Measurements from ENCODE around the gene MICAL2. TPM values are rescaled to one million over a fixed set of nuclear protein-coding genes. Genes with fewer than 3 reads are reported as not detected.

MICAL2 gene
- total RNA-seq, 1 donor from 2014 or later = 367 TPM

- DNase-seq (ENCODE audit: low read depth) = no peak
- TF ChIP-seq CTCF (IDR thresholded peaks at IDR 0.05; ENCODE audit: insufficient read depth, low read length, poor library complexity, severe bottlenecking) = no peak
- H3K36me3 ChIP-seq (ENCODE audit: control insufficient read depth, insufficient read depth, low read length) = peaks cover 3% of the 10 kb centered on the region
- no peaks in the 10 kb centered on the region for H3K27me3 ChIP-seq (ENCODE audit: control insufficient read depth, insufficient read depth, low read length)
- H3K4me3 ChIP-seq (ENCODE audit: low read depth, low read length) = no peak overlapping the region
Measured at GRCh38 chr11:12163181-12163941, 53.0 kb downstream of the MICAL2 start.

- no peak overlapping the region for H3K4me3 ChIP-seq (ENCODE audit: low read depth, low read length)
- DNase-seq (ENCODE audit: low read depth) = peak; percentile 90
- no peaks in the 10 kb centered on the region for H3K27me3 ChIP-seq (ENCODE audit: control insufficient read depth, insufficient read depth, low read length)
- peaks cover 3% of the 10 kb centered on the region for H3K36me3 ChIP-seq (ENCODE audit: control insufficient read depth, insufficient read depth, low read length)
- TF ChIP-seq CTCF (IDR thresholded peaks at IDR 0.05; ENCODE audit: insufficient read depth, low read length, poor library complexity, severe bottlenecking) = no peak
Measured at GRCh38 chr11:12164061-12165014, 53.9 kb downstream of the MICAL2 start.

GRCh38 chr11:12165237-12165875 is 55.0 kb downstream of the MICAL2 start:
- Histone ChIP-seq H3K36me3 (ENCODE audit: control insufficient read depth, insufficient read depth, low read length) (peaks cover 3% of the 10 kb centered on the region), H3K4me3 (ENCODE audit: low read depth, low read length) (no peak overlapping the region), H3K27me3 (ENCODE audit: control insufficient read depth, insufficient read depth, low read length) (no peaks in the 10 kb centered on the region)
- no peak for TF ChIP-seq CTCF (IDR thresholded peaks at IDR 0.05; ENCODE audit: insufficient read depth, low read length, poor library complexity, severe bottlenecking)
- DNase-seq (ENCODE audit: low read depth) = no peak

GRCh38 chr11:12166299-12167060 is 56.1 kb downstream of the MICAL2 start:
- no peak for DNase-seq (ENCODE audit: low read depth)
- no peaks in the 10 kb centered on the region for H3K27me3 ChIP-seq (ENCODE audit: control insufficient read depth, insufficient read depth, low read length)
- no peak for TF ChIP-seq CTCF (IDR thresholded peaks at IDR 0.05; ENCODE audit: insufficient read depth, low read length, poor library complexity, severe bottlenecking)
- H3K36me3 ChIP-seq (ENCODE audit: control insufficient read depth, insufficient read depth, low read length) = peaks cover 3% of the 10 kb centered on the region
- H3K4me3 ChIP-seq (ENCODE audit: low read depth, low read length) = no peak overlapping the region
